Activated naive CD8-positive, alpha-beta T cell (primary cell): ENCODE data around the gene SPX.

ENCODE experiments used
- H3K27ac Mint-ChIP-seq: one replicate; pipeline ENCODE4 v1.8.0; 2021; ENCODE audit warnings: mixed read lengths
- H3K27me3 Mint-ChIP-seq: one replicate; pipeline ENCODE4 v1.8.0; 2021; ENCODE audit warnings: mixed read lengths
- H3K36me3 Mint-ChIP-seq: one replicate; pipeline ENCODE4 v1.8.0; 2021; ENCODE audit warnings: mixed read lengths
- H3K4me1 Mint-ChIP-seq: one replicate; pipeline ENCODE4 v1.8.0; 2021; ENCODE audit warnings: low read depth, mixed read lengths
- H3K4me3 Mint-ChIP-seq: one replicate; pipeline ENCODE4 v1.8.0; 2021; ENCODE audit warnings: mild to moderate bottlenecking, mixed read lengths
- H3K9me3 Mint-ChIP-seq: one replicate; pipeline ENCODE4 v1.8.0; 2021; ENCODE audit warnings: low read depth, mixed read lengths

SPX gene

GRCh38 chr12:21521541-21521940, 4.6 kb upstream of the SPX start:
- Mint-ChIP-seq H3K27me3 (no peaks in the 10 kb centered on the region), H3K9me3 (peaks cover 10% of the 10 kb centered on the region), H3K27ac (no peak overlapping the region), H3K36me3 (peaks cover 8% of the 10 kb centered on the region), H3K4me3 (no peak overlapping the region), H3K4me1 (no peaks in the 10 kb centered on the region)

GRCh38 chr12:21523148-21523547, 2.9 kb upstream of the SPX start:
- Mint-ChIP-seq H3K27ac (no peak overlapping the region), H3K27me3 (peaks cover 2% of the 10 kb centered on the region), H3K4me1 (peaks cover 5% of the 10 kb centered on the region), H3K4me3 (no peak overlapping the region), H3K36me3 (peaks cover 6% of the 10 kb centered on the region), H3K9me3 (peaks cover 10% of the 10 kb centered on the region)

GRCh38 chr12:21526721-21527345, 737 bp downstream of the SPX start:
- H3K27me3 Mint-ChIP-seq, result peaks cover 21% of the 10 kb centered on the region

GRCh38 chr12:21527451-21528180, 1.5 kb downstream of the SPX start:
- Mint-ChIP-seq H3K9me3 (peaks cover 10% of the 10 kb centered on the region), H3K4me3 (peak overlapping the region; percentile 70), H3K4me1 (peaks cover 8% of the 10 kb centered on the region), H3K27me3 (peaks cover 23% of the 10 kb centered on the region), H3K27ac (no peak overlapping the region), H3K36me3 (peaks cover 6% of the 10 kb centered on the region)

More at GRCh38 chr12:21526721-21527345, 737 bp downstream of the SPX start:
- H3K4me1 Mint-ChIP-seq, result peaks cover 8% of the 10 kb centered on the region
- H3K9me3 Mint-ChIP-seq, result peaks cover 10% of the 10 kb centered on the region
- H3K36me3 Mint-ChIP-seq, result peaks cover 6% of the 10 kb centered on the region
- peak overlapping the region; percentile 83 for H3K4me3 Mint-ChIP-seq
- H3K27ac Mint-ChIP-seq, result no peak overlapping the region

GRCh38 chr12:21528953-21529352, 2.9 kb downstream of the SPX start:
- Mint-ChIP-seq H3K27me3 (peaks cover 25% of the 10 kb centered on the region), H3K9me3 (peaks cover 10% of the 10 kb centered on the region), H3K27ac (no peak overlapping the region), H3K36me3 (peaks cover 6% of the 10 kb centered on the region), H3K4me1 (peaks cover 8% of the 10 kb centered on the region), H3K4me3 (peak overlapping the region; percentile 70)

GRCh38 chr12:21529456-21529855, 3.4 kb downstream of the SPX start:
- Mint-ChIP-seq H3K27ac (no peak overlapping the region), H3K4me3 (no peak overlapping the region), H3K9me3 (peaks cover 6% of the 10 kb centered on the region), H3K4me1 (peaks cover 8% of the 10 kb centered on the region), H3K27me3 (peaks cover 25% of the 10 kb centered on the region), H3K36me3 (peaks cover 3% of the 10 kb centered on the region)

- H3K9me3 Mint-ChIP-seq, result no peaks in the 10 kb centered on the region
- peaks cover 3% of the 10 kb centered on the region for H3K36me3 Mint-ChIP-seq
- no peaks in the 10 kb centered on the region for H3K4me1 Mint-ChIP-seq
- no peak overlapping the region for H3K27ac Mint-ChIP-seq
- H3K4me3 Mint-ChIP-seq, result no peak overlapping the region
- peaks cover under 1% of the 10 kb centered on the region for H3K27me3 Mint-ChIP-seq
These were observed 12.1 kb downstream of the SPX start for GRCh38 chr12:21538061-21538653.

- Mint-ChIP-seq H3K4me1 (no peaks in the 10 kb centered on the region), H3K4me3 (no peak overlapping the region), H3K27ac (no peak overlapping the region), H3K36me3 (peaks cover 3% of the 10 kb centered on the region), H3K27me3 (no peaks in the 10 kb centered on the region), H3K9me3 (no peaks in the 10 kb centered on the region)
These were observed 13.7 kb downstream of the SPX start for GRCh38 chr12:21539797-21540196.

- H3K4me3 Mint-ChIP-seq, result no peak overlapping the region
- no peaks in the 10 kb centered on the region for H3K9me3 Mint-ChIP-seq
- no peaks in the 10 kb centered on the region for H3K4me1 Mint-ChIP-seq
- H3K27ac Mint-ChIP-seq, result no peak overlapping the region
- peaks cover 3% of the 10 kb centered on the region for H3K36me3 Mint-ChIP-seq
- no peaks in the 10 kb centered on the region for H3K27me3 Mint-ChIP-seq
These were observed 15.7 kb downstream of the SPX start for GRCh38 chr12:21541773-21542172.

GRCh38 chr12:21542403-21542802, 16.3 kb downstream of the SPX start:
- Mint-ChIP-seq H3K4me3 (no peak overlapping the region), H3K27ac (no peak overlapping the region), H3K4me1 (no peaks in the 10 kb centered on the region), H3K9me3 (no peaks in the 10 kb centered on the region), H3K36me3 (peaks cover 3% of the 10 kb centered on the region), H3K27me3 (no peaks in the 10 kb centered on the region)

GRCh38 chr12:21543151-21543550, 17.1 kb downstream of the SPX start:
- Mint-ChIP-seq H3K4me3 (no peak overlapping the region), H3K27me3 (no peaks in the 10 kb centered on the region), H3K4me1 (no peaks in the 10 kb centered on the region), H3K9me3 (no peaks in the 10 kb centered on the region), H3K27ac (no peak overlapping the region), H3K36me3 (peaks cover 3% of the 10 kb centered on the region)

GRCh38 chr12:21545557-21545956, 19.5 kb downstream of the SPX start:
- H3K4me1 Mint-ChIP-seq, result no peaks in the 10 kb centered on the region
- no peaks in the 10 kb centered on the region for H3K27me3 Mint-ChIP-seq
- peaks cover 3% of the 10 kb centered on the region for H3K36me3 Mint-ChIP-seq
- no peak overlapping the region for H3K27ac Mint-ChIP-seq
- no peak overlapping the region for H3K4me3 Mint-ChIP-seq
- H3K9me3 Mint-ChIP-seq, result no peaks in the 10 kb centered on the region

- H3K4me3 Mint-ChIP-seq, result no peak overlapping the region
- peaks cover 3% of the 10 kb centered on the region for H3K36me3 Mint-ChIP-seq
- H3K27ac Mint-ChIP-seq, result no peak overlapping the region
- H3K27me3 Mint-ChIP-seq, result no peaks in the 10 kb centered on the region
- no peaks in the 10 kb centered on the region for H3K4me1 Mint-ChIP-seq
- no peaks in the 10 kb centered on the region for H3K9me3 Mint-ChIP-seq
These were observed 20.6 kb downstream of the SPX start for GRCh38 chr12:21546716-21547115.

GRCh38 chr12:21547437-21547836, 21.3 kb downstream of the SPX start:
- Mint-ChIP-seq H3K4me3 (no peak overlapping the region), H3K27ac (no peak overlapping the region), H3K27me3 (no peaks in the 10 kb centered on the region), H3K36me3 (peaks cover 3% of the 10 kb centered on the region), H3K4me1 (no peaks in the 10 kb centered on the region), H3K9me3 (no peaks in the 10 kb centered on the region)

GRCh38 chr12:21551841-21552465, 25.9 kb downstream of the SPX start:
- Mint-ChIP-seq H3K9me3 (no peaks in the 10 kb centered on the region), H3K4me1 (no peaks in the 10 kb centered on the region), H3K27ac (no peak overlapping the region), H3K4me3 (no peak overlapping the region), H3K36me3 (peaks cover 6% of the 10 kb centered on the region), H3K27me3 (no peaks in the 10 kb centered on the region)
